Endometrium (tissue), 2 donors: ENCODE results near the gene STX10.
A peak's percentile ranks its signal among the peaks of the same experiment; 100 is the strongest.
"Not testable (repeated sequence)": the region's sequence is repeated elsewhere in the genome, so short reads cannot be mapped to it uniquely, and the experiment has no call there.

Source experiments
- FAIRE-seq: peaks from 2 replicates; lab custom pipeline; 2012; peaks lifted over from hg19 to GRCh38; lab: Jason Lieb, UNC
- donor health status: control.
- donor health status: control.

Gene STX10

DNA sequence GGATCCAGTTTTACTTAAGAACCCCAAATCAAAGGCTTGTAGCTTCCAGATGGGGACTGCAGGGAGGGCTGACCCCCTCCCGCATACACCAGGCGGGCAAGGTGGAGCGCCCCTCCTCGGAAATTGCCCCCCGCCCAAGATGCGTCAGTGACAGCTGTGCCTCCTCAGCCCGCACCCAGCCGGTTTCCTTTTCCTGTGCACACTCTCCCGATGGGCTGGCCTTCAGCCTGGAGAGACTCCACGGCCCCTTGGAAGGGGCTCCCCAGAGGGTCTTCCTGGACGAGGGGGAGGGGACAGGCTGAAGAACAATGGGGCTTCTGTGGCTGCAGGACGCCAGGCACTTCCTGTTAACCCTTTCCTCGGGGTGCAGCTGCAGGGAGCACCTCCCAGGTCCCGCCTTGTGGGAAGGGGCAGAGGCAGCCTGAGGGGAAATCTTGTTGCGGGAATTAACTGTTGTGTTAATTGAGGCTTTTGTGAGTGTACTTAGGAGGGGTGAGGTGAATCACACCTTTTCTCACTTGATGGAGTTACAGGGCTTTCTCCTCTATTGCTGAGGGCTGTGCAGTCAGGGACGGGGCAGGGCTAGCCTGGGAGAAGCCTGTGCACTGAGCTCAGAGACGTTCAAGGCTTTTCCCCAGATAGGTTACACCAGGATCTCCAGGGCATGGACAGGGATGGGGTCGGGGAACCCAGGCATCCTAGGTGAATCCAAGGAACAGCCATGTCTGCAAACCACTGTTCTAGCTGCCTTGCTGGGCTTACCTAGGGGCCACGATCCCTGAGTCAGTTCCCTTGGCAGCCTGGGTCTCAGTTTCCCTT lies 14.4 kb upstream of the STX10 start:
- no peak for FAIRE-seq

GRCh38 chr19:13163609-13164342 lies 13.6 kb upstream of the STX10 start:
- FAIRE-seq: no peak

DNA sequence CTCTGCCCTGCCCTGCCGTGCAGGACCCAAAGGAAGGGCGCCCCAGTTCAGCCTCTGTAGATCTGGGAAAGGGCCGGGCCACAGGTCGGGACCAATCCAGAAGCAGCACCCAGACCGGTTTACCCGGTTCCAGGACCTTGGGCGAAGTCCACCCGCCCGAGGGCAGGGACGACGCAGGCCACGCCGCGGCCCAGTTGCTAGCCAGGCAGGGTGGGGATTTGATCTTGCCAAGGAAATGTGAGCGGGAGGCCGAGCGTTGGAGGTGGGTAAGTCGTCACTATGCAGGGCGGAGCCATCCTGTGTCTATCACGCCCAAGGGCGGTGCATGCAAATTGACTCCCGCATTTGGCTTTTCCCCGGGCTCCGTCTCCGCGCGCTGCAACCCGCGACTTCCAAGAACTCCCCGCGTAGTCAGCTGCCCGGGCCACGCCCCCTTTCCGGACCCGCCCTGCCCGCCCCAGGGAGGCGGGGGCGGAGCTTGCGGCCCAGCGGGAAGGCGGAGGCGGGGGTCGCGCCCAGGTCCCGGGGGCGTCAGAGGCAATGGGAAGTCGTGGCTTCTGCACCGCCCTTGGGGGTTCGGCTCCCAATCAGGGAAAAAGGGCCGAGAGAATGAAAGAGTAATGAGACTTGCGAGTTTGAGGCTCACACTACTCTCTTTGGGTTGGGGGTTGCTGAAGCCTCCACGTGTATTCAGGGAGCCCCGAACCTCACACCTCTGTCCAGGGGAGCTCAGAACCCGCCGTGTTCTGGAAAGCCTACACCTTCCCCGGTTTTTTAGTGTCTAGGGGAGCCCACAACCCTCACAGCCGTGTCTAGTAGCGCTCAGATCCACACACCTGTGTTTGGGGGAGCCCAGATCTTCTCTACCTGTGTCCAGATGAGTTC lies 12.8 kb upstream of the STX10 start:
- FAIRE-seq: no peak

- no peak for FAIRE-seq
Measured at GRCh38 chr19:13160557-13160956, 10.4 kb upstream of the STX10 start.

DNA sequence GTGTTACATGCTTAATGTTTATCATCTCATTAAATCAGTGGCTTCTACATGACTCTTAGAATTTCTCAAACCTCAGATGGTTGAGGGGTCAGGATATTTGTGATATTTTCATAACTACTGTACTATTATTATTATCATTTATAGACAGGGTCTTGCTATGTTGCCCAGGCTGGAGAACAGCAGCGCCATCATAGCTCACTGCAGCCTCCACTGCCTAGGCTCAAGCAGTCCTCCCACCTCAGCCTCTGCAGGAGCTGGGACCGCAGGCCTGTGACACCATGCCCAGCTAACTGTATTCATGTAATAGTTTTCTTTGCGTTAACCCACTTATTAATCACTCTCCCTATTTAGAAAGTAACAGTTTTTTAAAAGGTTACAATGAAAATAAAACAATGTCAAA lies 9.5 kb upstream of the STX10 start:
- no peak for FAIRE-seq

GRCh38 chr19:13155472-13156359 lies 5.5 kb upstream of the STX10 start:
- no peak for FAIRE-seq

DNA sequence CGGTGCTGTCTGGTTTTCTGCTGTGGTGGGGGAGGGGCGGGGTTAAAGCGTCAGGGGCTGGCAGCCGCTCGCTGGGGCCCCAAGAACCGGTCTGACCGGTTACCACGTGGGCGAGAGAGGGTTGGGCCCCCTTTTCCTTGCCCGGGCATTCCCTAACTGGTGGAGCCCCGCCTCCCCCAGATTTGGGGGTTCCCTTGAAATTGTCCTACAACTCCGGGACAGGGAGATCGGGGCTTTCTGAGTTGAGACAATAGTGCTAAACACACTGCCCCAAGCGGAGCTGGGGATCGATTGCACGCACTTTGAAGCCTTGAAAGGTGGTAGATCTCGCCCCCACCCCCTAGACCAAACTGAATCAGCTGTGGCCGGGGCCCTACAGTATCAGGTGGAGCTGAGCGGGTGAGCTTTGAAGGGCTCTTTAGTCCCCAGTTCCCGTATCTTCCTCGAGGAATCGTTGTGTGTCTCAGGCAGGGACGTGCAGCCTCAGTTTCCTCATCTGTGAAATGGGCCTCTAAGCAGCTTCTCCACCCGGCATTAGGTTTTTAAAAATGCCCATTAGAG lies 4.8 kb upstream of the STX10 start:
- FAIRE-seq: no peak

DNA sequence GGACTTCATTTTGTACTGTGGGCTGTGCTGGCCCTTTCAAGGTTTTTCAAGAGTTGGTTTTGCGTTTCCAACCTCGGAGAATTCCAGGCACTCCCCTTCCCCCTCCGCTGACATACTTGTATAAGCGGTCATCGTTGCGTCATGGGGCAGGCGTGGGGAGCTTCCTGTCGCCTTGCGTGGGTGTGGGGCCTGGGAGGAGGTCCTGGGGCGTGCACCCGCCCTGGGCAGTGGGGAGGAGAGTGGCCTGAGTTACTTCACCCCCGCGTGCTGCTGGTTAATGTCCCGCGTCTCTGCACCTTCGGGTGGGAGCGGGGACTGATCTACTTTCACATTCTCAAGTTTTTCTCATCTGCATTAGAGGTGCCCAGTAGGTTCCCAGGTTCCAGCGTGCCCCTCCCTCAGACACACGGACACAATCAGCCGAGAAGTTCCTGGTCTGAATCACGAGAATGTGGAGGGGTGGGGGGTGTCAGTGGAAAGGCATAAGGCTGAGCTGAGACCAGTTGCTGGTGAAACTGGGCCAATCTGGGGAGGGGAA lies 4.1 kb upstream of the STX10 start:
- no peak for FAIRE-seq

- FAIRE-seq: no peak
Measured at GRCh38 chr19:13153569-13154240, 3.5 kb upstream of the STX10 start.

GRCh38 chr19:13152974-13153568 lies 2.9 kb upstream of the STX10 start:
- peak; percentile 61 for FAIRE-seq

DNA sequence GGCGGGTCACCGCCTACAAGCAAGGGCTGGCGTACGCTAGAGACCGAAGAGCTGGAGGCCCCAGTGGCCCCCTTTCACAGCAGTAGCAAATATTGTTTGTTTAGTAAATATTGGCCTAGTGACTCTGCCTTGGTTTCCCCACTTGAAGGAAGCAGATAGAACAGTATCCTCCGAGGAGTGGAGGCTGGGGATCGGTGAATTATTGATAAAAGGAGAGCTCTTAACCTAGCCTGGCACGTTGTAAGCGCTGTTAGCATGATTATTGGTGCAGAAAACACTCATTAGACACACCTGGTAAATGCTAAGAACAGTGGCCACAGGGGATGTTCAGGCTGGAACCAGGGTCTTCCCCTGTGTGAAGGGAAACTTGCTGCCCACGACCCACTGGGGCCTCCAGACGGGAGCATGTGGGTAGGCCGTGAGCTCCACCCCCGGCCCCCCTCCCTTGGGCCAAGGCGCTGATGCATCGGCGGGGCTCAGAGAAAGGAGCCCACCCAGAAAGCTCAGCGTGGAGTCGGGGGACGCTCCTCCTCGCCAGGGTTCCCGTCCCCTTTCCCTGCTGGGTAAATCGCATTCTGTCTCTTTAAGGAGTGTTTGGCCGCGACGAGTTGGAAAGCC lies 2.3 kb upstream of the STX10 start:
- no peak for FAIRE-seq

- no peak for FAIRE-seq
Measured at GRCh38 chr19:13151605-13152355, 1.6 kb upstream of the STX10 start.

GRCh38 chr19:13150931-13151604 lies 893 bp upstream of the STX10 start:
- no peak for FAIRE-seq

GRCh38 chr19:13149628-13150186 lies 468 bp downstream of the STX10 start:
- no peak for FAIRE-seq

DNA sequence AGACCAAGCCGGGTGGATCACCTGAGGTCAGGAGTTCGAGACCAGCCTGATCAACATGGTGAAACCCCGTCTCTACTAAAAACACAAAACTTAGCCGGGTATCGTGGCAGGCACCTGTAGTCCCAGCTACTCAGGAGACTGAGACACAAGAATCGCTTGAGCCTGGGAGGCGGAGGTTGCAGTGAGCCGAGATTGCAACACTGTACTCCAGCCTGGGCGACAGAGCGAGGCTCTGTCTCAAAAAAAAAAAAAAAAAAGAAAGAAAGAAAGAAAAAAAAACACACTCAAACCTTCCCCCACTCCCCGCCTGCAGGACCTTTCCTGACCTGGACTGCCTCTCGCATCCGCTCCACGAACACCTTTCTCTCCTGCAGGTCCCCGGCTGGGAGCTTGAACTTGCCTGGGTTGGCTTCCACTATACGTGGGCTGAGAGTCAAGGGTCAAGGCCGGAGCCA lies 975 bp downstream of the STX10 start:
- not testable (repeated sequence) for FAIRE-seq

GRCh38 chr19:13146763-13147563 lies 3.2 kb downstream of the STX10 start:
- no peak for FAIRE-seq
